22Rv1 (cell line): ENCODE data around the gene RCCD1.

Experiments used
- ZFX ChIP-seq: fragments of 450-650 bp; IDR thresholded peaks from 2 replicates; pipeline ENCODE4 v1.6.1; 2017; ENCODE audit warnings: antibody characterized with exemption, borderline replicate concordance
- TF ChIP-seq, protein P1 (sequence below): fragments of 450-650 bp; IDR thresholded peaks from 2 replicates; pipeline ENCODE4 v1.5.1; 2017; ENCODE audit warnings: mild to moderate bottlenecking

DNA sequence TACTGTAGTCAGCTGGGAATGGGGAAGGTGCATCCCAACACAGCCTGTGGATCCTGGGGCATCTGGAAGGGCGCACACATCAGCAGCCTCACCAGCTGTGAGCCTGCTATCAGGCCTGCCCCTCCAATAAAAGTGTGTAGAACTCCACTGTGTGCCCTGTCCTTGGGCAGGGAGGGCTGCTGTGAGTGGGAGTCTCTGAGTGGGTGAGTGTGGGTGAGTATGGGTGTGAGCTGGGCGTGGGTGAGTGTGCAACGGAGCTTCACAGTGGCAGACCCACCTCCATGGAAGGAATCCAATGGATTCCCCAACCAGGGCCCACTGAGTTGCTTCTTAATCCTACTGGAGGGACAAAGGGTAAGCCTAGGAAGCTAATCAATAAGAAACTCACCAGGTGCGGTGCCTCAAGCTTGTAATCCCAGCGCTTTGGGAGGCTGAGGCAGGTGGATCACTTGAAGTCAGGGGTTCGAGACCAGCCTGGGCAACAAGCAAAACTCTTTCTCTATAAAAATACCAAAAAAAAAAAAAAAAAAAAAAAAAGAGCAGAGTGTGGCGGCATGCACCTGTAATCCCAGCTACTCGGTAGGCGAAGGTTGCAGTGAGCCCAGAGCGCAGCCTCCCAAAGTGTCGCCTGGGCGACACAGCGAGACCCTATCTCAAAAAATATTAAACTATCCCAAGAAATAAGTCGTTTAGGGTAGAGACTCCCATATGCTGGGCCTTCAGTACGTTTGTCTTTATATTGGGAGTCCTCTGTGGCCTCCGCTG, 555 bp upstream of the RCCD1 start:
- TF ChIP-seq, protein P1, sequence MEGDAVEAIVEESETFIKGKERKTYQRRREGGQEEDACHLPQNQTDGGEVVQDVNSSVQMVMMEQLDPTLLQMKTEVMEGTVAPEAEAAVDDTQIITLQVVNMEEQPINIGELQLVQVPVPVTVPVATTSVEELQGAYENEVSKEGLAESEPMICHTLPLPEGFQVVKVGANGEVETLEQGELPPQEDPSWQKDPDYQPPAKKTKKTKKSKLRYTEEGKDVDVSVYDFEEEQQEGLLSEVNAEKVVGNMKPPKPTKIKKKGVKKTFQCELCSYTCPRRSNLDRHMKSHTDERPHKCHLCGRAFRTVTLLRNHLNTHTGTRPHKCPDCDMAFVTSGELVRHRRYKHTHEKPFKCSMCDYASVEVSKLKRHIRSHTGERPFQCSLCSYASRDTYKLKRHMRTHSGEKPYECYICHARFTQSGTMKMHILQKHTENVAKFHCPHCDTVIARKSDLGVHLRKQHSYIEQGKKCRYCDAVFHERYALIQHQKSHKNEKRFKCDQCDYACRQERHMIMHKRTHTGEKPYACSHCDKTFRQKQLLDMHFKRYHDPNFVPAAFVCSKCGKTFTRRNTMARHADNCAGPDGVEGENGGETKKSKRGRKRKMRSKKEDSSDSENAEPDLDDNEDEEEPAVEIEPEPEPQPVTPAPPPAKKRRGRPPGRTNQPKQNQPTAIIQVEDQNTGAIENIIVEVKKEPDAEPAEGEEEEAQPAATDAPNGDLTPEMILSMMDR, result no peak
- TF ChIP-seq ZFX, result no peak
